GM23248 (cell line): ENCODE results near the gene XRCC6. TPM values are rescaled to one million over a fixed set of nuclear protein-coding genes. Genes with fewer than 3 reads are reported as not detected.
"Not testable (repeated sequence)": the region's sequence is repeated elsewhere in the genome, so short reads cannot be mapped to it uniquely, and the experiment has no call there.

Experiments used
- DNase-seq: peaks from one replicate; pipeline ENCODE4 v3.0.0-alpha.2; 2015
- H2AFZ ChIP-seq: fragments of 200-600 bp; sonication (generic); 2 replicates; pipeline ENCODE4 v1.6.1; 2016; ENCODE audit warnings: antibody characterized with exemption
- H3F3A ChIP-seq: fragments of 200-600 bp; sonication (generic); 2 replicates; pipeline ENCODE4 v1.6.1; 2016; ENCODE audit warnings: mild to moderate bottlenecking, antibody characterized with exemption, mixed run types; ENCODE audit not compliant: insufficient read depth
- H3K27ac ChIP-seq: fragments of 200-600 bp; sonication (generic); 2 replicates; pipeline ENCODE4 v1.5.1; 2016; ENCODE audit warnings: mild to moderate bottlenecking
- H3K27me3 ChIP-seq: fragments of 200-600 bp; sonication (generic); replicated peaks from 2 replicates; pipeline ENCODE4 v1.6.1; 2016; ENCODE audit warnings: mild to moderate bottlenecking; ENCODE audit not compliant: insufficient read depth
- H3K36me3 ChIP-seq: fragments of 200-600 bp; sonication (generic); 2 replicates; pipeline ENCODE4 v1.6.1; 2016; ENCODE audit warnings: low read depth, mild to moderate bottlenecking
- H3K4me1 ChIP-seq: fragments of 200-600 bp; sonication (generic); 2 replicates; pipeline ENCODE4 v1.6.1; 2016; ENCODE audit warnings: mild to moderate bottlenecking; ENCODE audit not compliant: insufficient read depth
- H3K4me2 ChIP-seq: fragments of 200-600 bp; sonication (generic); one replicate; pipeline ENCODE4 v1.6.1; 2016; ENCODE audit warnings: mild to moderate bottlenecking; ENCODE audit not compliant: unreplicated experiment
- H3K4me3 ChIP-seq: fragments of 200-600 bp; sonication (generic); 2 replicates; pipeline ENCODE4 v1.5.1; 2016; ENCODE audit warnings: mild to moderate bottlenecking
- H3K79me2 ChIP-seq: fragments of 200-600 bp; sonication (generic); 2 replicates; pipeline ENCODE4 v1.6.1; 2016; ENCODE audit warnings: mild to moderate bottlenecking; ENCODE audit not compliant: insufficient read depth
- H3K9ac ChIP-seq: fragments of 200-600 bp; sonication (generic); 2 replicates; pipeline ENCODE4 v1.6.1; 2016; ENCODE audit warnings: mild to moderate bottlenecking
- H3K9me2 ChIP-seq: fragments of 200-600 bp; sonication (generic); 2 replicates; pipeline ENCODE4 v1.6.1; 2016; ENCODE audit warnings: mixed run types, mild to moderate bottlenecking, moderate library complexity; ENCODE audit not compliant: insufficient read depth
- H3K9me3 ChIP-seq: fragments of 200-600 bp; sonication (generic); one replicate; pipeline ENCODE4 v1.6.1; 2017; ENCODE audit warnings: low read depth
- H4K20me1 ChIP-seq: fragments of 200-600 bp; sonication (generic); 2 replicates; pipeline ENCODE4 v1.6.0; 2016; ENCODE audit not compliant: insufficient read depth
- EZH2 ChIP-seq: fragments of 200-600 bp; sonication (generic); IDR thresholded peaks from 2 replicates; pipeline ENCODE4 v1.6.1; 2018; ENCODE audit warnings: antibody characterized with exemption, mild to moderate bottlenecking; ENCODE audit not compliant: insufficient read depth, poor library complexity, severe bottlenecking
- EZH2phosphoT487 ChIP-seq: fragments of 200-600 bp; sonication (generic); IDR thresholded peaks from 2 replicates; pipeline ENCODE4 v1.6.1; 2018; ENCODE audit warnings: antibody characterized with exemption, moderate library complexity, mild to moderate bottlenecking, low read depth; ENCODE audit not compliant: insufficient read depth
- WGBS, 2 experiments: methylation state at CpG; one replicate each; pipeline ENCODE4 v1.1.6; 2015 to 2017; ENCODE audit warnings: low lambda C conversion rate in 2 of 2, low coverage in 1 of 2; ENCODE audit errors: missing lambda C conversion rate in 2 of 2; 5-methylcytosine and 5-hydroxymethylcytosine counted together
- in situ Hi-C: fragments of 300-500 bp; cut with MboI; formaldehyde crosslinking; loops from 2 replicates; pipeline ENCODE4 v1.15.0; 2020
- polyA plus RNA-seq: library from polyadenylated mRNA; unstranded; fragments of >200 nt; fragmentation: Nextera tagmentation; extraction: Ambion mirVana; gene quantifications from 2 replicates; pipeline ENCODE4 v1.2.1, GENCODE V29; 2016
- total RNA-seq: library from RNA; depleted of rRNA; stranded (reverse); fragments of >200 nt; shearing (Covaris generic); gene quantifications from 2 replicates; pipeline ENCODE4 v1.2.3, GENCODE V29; 2014; rRNA removed

The XRCC6 gene
- total RNA-seq (288 and 292 TPM in 2 replicates), polyA plus RNA-seq (319 and 323 TPM in 2 replicates)

GRCh38 chr22:41621099-41621910 is at the start of gene XRCC6:
Gene XRCC6, plus strand, starts transcription at chr22:41621295. Its CDS starts 710 bp downstream, at chr22:41622005.
- in situ Hi-C loops = no loop called here
- Histone ChIP-seq H3F3A (peaks cover 25% of the 10 kb centered on the region), H4K20me1 (no peaks in the 10 kb centered on the region), H3K9ac (peak within 1 kb of the TSS; percentile 97), H3K4me3 (peak within 1 kb of the TSS; percentile 92), H3K4me1 (peaks cover 19% of the 10 kb centered on the region), H2AFZ (peak within 1 kb of the TSS; percentile 84), H3K79me2 (peaks cover 92% of the 10 kb centered on the region), H3K9me3 (no peaks in the 10 kb centered on the region), H3K27ac (peak within 1 kb of the TSS; percentile 98), H3K9me2 (no peaks in the 10 kb centered on the region), H3K4me2 (peak within 1 kb of the TSS; percentile 96), H3K36me3 (peaks cover 26% of the 10 kb centered on the region; the same call in 1 of the 2 replicates), H3K27me3 (no peaks in the 10 kb centered on the region)
- no peak for TF ChIP-seq EZH2
- no peak for TF ChIP-seq EZH2phosphoT487
- WGBS, 2 experiments = 1 to 3% methylated on average over 62 to 68 of the region's 70 CpGs
- peak; percentile 100 for DNase-seq

- Histone ChIP-seq H3K4me3 (no peak overlapping the region), H3K27ac (no peak overlapping the region), H3K9ac (no peak overlapping the region), H3K4me1 (no peaks in the 10 kb centered on the region), H3F3A (no peaks in the 10 kb centered on the region), H3K9me2 (no peaks in the 10 kb centered on the region), H4K20me1 (no peaks in the 10 kb centered on the region), H3K79me2 (no peaks in the 10 kb centered on the region), H3K36me3 (no peaks in the 10 kb centered on the region), H2AFZ (no peak overlapping the region), H3K27me3 (no peaks in the 10 kb centered on the region), H3K9me3 (no peaks in the 10 kb centered on the region), H3K4me2 (no peak overlapping the region)
- no peak for TF ChIP-seq EZH2phosphoT487
- TF ChIP-seq EZH2 = no peak
- in situ Hi-C loops = no loop called here
- DNase-seq = no peak
- 93 to 96% methylated on average over 5 to 14 of the region's 14 CpGs for WGBS, 2 experiments
Measured at GRCh38 chr22:41571786-41572185, 49.3 kb upstream of the XRCC6 start.

GRCh38 chr22:41572305-41572704 is 48.8 kb upstream of the XRCC6 start:
- H3K9me2 ChIP-seq, H3K9me3 ChIP-seq, H3K36me3 ChIP-seq, in situ Hi-C loops, H3K27me3 ChIP-seq, H4K20me1 ChIP-seq, H3F3A ChIP-seq, H3K4me3 ChIP-seq, H3K27ac ChIP-seq, DNase-seq, H3K79me2 ChIP-seq, H2AFZ ChIP-seq, H3K4me1 ChIP-seq, H3K4me2 ChIP-seq, H3K9ac ChIP-seq: not testable (repeated sequence)
- WGBS, 2 experiments = 91 to 96% methylated on average over 3 of the region's 3 CpGs

- Histone ChIP-seq H3K9me3 (no peaks in the 10 kb centered on the region), H4K20me1 (no peaks in the 10 kb centered on the region), H3K27ac (no peak overlapping the region), H3K27me3 (no peaks in the 10 kb centered on the region), H3K9me2 (no peaks in the 10 kb centered on the region), H3K4me2 (no peak overlapping the region), H2AFZ (no peak overlapping the region), H3K9ac (no peak overlapping the region), H3K4me3 (no peak overlapping the region), H3K36me3 (no peaks in the 10 kb centered on the region; the same call in 1 of the 2 replicates), H3K79me2 (no peaks in the 10 kb centered on the region), H3F3A (no peaks in the 10 kb centered on the region), H3K4me1 (no peaks in the 10 kb centered on the region)
- TF ChIP-seq EZH2phosphoT487 (no peak), EZH2 (no peak)
- in situ Hi-C loops = no loop called here
- WGBS, 2 experiments = 85% methylated on average over 11 of the region's 11 CpGs
- DNase-seq = no peak
Measured at GRCh38 chr22:41573677-41574076, 47.4 kb upstream of the XRCC6 start.
